Natural killer cell (primary cell): ENCODE data around the gene POP4. TPM values are rescaled to one million over a fixed set of nuclear protein-coding genes. Genes with fewer than 3 reads are reported as not detected.

Experiments used
- ATAC-seq, 3 donors: fragments of 150-1000 bp in 2 of 3; fragments of 200-7000 bp in 1 of 3; cut with Tn5 transposase; 1 replicate in 1 of 3; 2 replicates in 2 of 3; pipeline ENCODE4 v1.10.0; 2021; ENCODE audit warnings: mild to moderate bottlenecking in 2 of 3, moderate library complexity in 2 of 3
- DNase-seq, 2 donors: peaks; one replicate each; pipeline versions ENCODE4 v3.0.0 to v3.0.0-alpha.2; 2013 to 2021; ENCODE audit warnings: mixed read lengths in 1 of 2
- H3K27ac ChIP-seq: one replicate; pipeline ENCODE4 v1.5.1; 2013; ENCODE audit warnings: mild to moderate bottlenecking, low read length
- H3K27me3 ChIP-seq: one replicate; pipeline ENCODE4 v1.6.1; 2013; ENCODE audit warnings: low read length; ENCODE audit not compliant: control insufficient read depth, insufficient read depth
- H3K36me3 ChIP-seq: one replicate; pipeline ENCODE4 v1.6.1; 2013; ENCODE audit warnings: low read length; ENCODE audit not compliant: control insufficient read depth, insufficient read depth
- H3K4me1 ChIP-seq: one replicate; pipeline ENCODE4 v1.6.1; 2013; ENCODE audit warnings: low read length; ENCODE audit not compliant: control insufficient read depth, insufficient read depth
- H3K4me3 ChIP-seq: one replicate; pipeline ENCODE4 v1.5.1; 2013; ENCODE audit warnings: low read length
- H3K9me3 ChIP-seq: one replicate; pipeline ENCODE4 v1.6.1; 2013; ENCODE audit warnings: low read length; ENCODE audit not compliant: control insufficient read depth, insufficient read depth
- H3K27ac Mint-ChIP-seq, 2 donors: one replicate each; pipeline ENCODE4 v1.8.0; 2022; ENCODE audit warnings: mild to moderate bottlenecking in 2 of 2, mixed read lengths in 2 of 2, moderate library complexity in 1 of 2
- H3K27me3 Mint-ChIP-seq, 2 donors: one replicate each; pipeline ENCODE4 v1.8.0; 2022; ENCODE audit warnings: low read depth in 2 of 2, mixed read lengths in 2 of 2
- H3K36me3 Mint-ChIP-seq: one replicate; pipeline ENCODE4 v1.8.0; 2022; ENCODE audit warnings: mixed read lengths
- H3K4me1 Mint-ChIP-seq, 2 donors: one replicate each; pipeline ENCODE4 v1.8.0; 2022; ENCODE audit warnings: mixed read lengths in 2 of 2
- H3K4me3 Mint-ChIP-seq: one replicate; pipeline ENCODE4 v1.8.0; 2022; ENCODE audit warnings: mild to moderate bottlenecking, moderate library complexity, mixed read lengths
- H3K9me3 Mint-ChIP-seq, 2 donors: one replicate each; pipeline ENCODE4 v1.8.0; 2022; ENCODE audit warnings: mixed read lengths in 2 of 2
- WGBS: methylation state at CpG from one replicate; pipeline ENCODE4 v1.1.7; 2013; ENCODE audit warnings: missing lambda C conversion rate; ENCODE audit not compliant: insufficient coverage; 5-methylcytosine and 5-hydroxymethylcytosine counted together
- intact Hi-C: fragments of 100-400 bp; cut with micrococcal nuclease; formaldehyde crosslinking; loops from one replicate; pipeline ENCODE4 v1.14.2; 2022
- total RNA-seq, 4 donors: library from RNA; stranded (reverse); fragments of 120-200 nt in 1 of 4; gene quantifications; one replicate each; pipeline versions ENCODE4 v1.2.3 to v1.2.4, GENCODE V29; 2013 to 2022
- TF ChIP-seq, protein P1 (sequence below): fragments of 200-600 bp; IDR thresholded peaks from one replicate; pipeline ENCODE4 v1.8.0; 2022; ENCODE audit warnings: antibody characterized with exemption

POP4 gene
- total RNA-seq, 3 donors from 2014 or later (not counting 1 experiment from before 2014, with no cell fraction given) = 46.4 to 60.1 (median 46.4) TPM

DNA sequence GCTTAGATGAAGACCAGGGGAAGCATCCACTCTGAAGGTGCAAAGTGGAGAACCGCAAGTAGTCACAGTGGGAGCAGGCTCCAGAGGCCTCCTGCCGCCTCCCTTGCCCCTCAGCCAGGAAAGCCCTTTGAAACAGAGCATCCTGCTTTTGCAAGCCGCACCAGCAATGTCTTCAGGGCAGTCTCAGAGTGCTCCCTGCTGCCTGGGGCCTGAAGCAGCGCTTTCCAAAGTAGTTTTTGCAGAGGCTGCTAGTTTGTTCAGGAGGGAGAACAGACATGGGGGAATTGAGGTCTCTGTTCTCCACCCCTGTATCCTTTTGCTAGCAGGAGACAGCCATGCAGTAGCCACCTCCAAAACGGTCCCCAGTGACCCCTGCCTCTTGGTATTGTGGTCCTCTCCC, 15.8 kb upstream of the POP4 start:
- Histone ChIP-seq H3K36me3 (no peaks in the 10 kb centered on the region), H3K4me1 (peaks cover 4% of the 10 kb centered on the region), H3K4me3 (no peak overlapping the region), H3K27me3 (no peaks in the 10 kb centered on the region), H3K27ac (no peak overlapping the region), H3K9me3 (no peaks in the 10 kb centered on the region)
- Mint-ChIP-seq H3K27me3 (peaks cover 21 to 56% of the 10 kb centered on the region in 2 donors), H3K9me3 (no peaks in the 10 kb centered on the region), H3K27ac (no peak overlapping the region), H3K36me3 (no peaks in the 10 kb centered on the region), H3K4me3 (no peak overlapping the region), H3K4me1 (peaks cover 10 to 12% of the 10 kb centered on the region in 2 donors)
- 61% methylated on average over 5 of the region's 5 CpGs for WGBS
- intact Hi-C loops = no loop called here
- TF ChIP-seq, protein P1, sequence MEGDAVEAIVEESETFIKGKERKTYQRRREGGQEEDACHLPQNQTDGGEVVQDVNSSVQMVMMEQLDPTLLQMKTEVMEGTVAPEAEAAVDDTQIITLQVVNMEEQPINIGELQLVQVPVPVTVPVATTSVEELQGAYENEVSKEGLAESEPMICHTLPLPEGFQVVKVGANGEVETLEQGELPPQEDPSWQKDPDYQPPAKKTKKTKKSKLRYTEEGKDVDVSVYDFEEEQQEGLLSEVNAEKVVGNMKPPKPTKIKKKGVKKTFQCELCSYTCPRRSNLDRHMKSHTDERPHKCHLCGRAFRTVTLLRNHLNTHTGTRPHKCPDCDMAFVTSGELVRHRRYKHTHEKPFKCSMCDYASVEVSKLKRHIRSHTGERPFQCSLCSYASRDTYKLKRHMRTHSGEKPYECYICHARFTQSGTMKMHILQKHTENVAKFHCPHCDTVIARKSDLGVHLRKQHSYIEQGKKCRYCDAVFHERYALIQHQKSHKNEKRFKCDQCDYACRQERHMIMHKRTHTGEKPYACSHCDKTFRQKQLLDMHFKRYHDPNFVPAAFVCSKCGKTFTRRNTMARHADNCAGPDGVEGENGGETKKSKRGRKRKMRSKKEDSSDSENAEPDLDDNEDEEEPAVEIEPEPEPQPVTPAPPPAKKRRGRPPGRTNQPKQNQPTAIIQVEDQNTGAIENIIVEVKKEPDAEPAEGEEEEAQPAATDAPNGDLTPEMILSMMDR = no peak
- no peak for ATAC-seq
- no peak for DNase-seq

DNA sequence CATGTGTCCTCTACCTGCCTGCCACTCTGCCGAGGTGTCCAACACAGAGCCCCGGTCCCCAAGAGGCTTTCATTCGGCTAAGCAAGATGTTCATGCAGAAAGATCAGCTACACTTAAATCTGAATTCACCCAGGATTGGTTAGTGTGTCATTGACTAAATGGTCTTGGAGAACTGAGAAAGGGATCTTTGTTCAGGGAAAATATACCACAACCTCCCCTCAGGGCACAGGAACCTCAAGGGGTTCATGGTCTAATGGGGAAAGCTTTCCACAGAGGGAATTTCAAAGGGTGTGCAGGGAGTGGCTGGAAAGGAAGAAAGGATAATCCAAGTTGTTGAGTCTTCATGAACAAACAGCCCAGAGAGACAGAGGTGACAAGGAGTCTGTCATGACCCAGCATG, 14.4 kb upstream of the POP4 start:
- ATAC-seq (no peak), DNase-seq (no peak)
- 94% methylated on average over 3 of the region's 3 CpGs for WGBS
- Mint-ChIP-seq H3K27ac (no peak overlapping the region), H3K27me3 (peaks cover 21 to 46% of the 10 kb centered on the region in 2 donors), H3K4me3 (no peak overlapping the region), H3K4me1 (peaks cover 8 to 10% of the 10 kb centered on the region in 2 donors), H3K9me3 (no peaks in the 10 kb centered on the region), H3K36me3 (no peaks in the 10 kb centered on the region)
- Histone ChIP-seq H3K9me3 (no peaks in the 10 kb centered on the region), H3K4me3 (no peak overlapping the region), H3K27me3 (no peaks in the 10 kb centered on the region), H3K27ac (no peak overlapping the region), H3K36me3 (no peaks in the 10 kb centered on the region), H3K4me1 (peaks cover 4% of the 10 kb centered on the region)
- TF ChIP-seq, protein P1 = no peak
- intact Hi-C loops = no loop called here

DNA sequence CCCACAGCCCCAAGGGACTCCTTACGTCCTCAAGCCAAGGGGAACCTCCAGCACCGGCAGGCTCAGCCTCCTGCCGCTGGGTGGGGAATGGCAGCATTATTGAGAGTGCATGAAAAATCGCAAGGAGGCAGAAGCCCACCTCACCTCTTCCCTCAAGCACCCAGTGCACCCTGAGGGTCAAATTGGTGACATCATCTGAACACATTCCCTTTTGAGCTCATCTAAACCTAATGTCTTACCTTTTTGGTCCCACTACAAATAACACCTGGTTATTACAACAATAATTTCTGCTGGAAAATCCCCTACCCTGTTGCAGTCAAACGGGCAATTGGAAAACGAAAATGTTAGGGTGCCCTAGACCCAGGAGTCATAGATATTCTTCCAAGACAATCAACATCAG, 12.2 kb upstream of the POP4 start:
- H3K9me3 ChIP-seq = no peaks in the 10 kb centered on the region
- H3K4me3 Mint-ChIP-seq = no peak overlapping the region
- H3K27me3 ChIP-seq = no peaks in the 10 kb centered on the region
- H3K9me3 Mint-ChIP-seq = no peaks in the 10 kb centered on the region
- no peak for ATAC-seq
- H3K36me3 ChIP-seq = no peaks in the 10 kb centered on the region
- 85% methylated on average over 5 of the region's 6 CpGs for WGBS
- TF ChIP-seq, protein P1 = no peak
- peaks cover 31 to 48% of the 10 kb centered on the region in 2 donors for H3K27me3 Mint-ChIP-seq
- no peaks in the 10 kb centered on the region for H3K4me1 ChIP-seq
- H3K27ac Mint-ChIP-seq = no peak overlapping the region
- DNase-seq = no peak
- no peak overlapping the region for H3K27ac ChIP-seq
- H3K4me1 Mint-ChIP-seq = no peaks in the 10 kb centered on the region
- no peaks in the 10 kb centered on the region for H3K36me3 Mint-ChIP-seq
- intact Hi-C loops = no loop called here
- H3K4me3 ChIP-seq = no peak overlapping the region

DNA sequence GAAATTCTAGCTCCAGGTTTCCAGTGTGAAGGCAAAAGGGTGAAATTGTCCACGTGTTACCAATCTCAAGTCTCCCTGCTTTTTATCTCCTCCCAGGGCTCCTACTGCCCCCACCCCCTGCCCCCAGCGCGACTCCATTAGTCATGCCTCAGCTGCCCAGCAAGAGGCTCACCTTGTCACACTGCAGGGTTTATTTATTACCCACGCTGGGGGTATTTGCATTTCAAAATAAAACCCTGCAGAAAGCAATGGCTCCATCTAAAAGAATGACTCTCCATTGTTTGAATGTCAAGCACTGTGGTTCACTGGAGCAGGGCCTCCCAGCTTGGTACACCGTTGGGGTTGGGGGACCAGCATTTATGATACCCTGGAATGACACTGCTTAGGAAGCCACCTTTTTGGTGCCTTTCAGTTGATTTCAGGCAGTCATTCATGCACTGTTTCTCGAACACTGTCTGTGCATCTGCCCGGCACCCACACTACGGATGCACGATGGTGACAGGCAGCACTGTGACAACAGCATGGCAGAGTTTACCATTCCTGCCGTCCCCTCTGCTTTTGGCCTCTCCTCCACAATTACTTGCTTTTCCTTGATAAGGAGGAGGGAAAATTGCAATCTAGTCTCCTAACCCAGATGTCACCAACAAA, 9.9 kb upstream of the POP4 start:
- no peaks in the 10 kb centered on the region for H3K36me3 ChIP-seq
- intact Hi-C loops = no loop called here
- H3K4me3 Mint-ChIP-seq = no peak overlapping the region
- peaks cover 28 to 30% of the 10 kb centered on the region in 2 donors for H3K27me3 Mint-ChIP-seq
- H3K4me1 ChIP-seq = no peaks in the 10 kb centered on the region
- WGBS = 56% methylated on average over 9 of the region's 10 CpGs
- no peaks in the 10 kb centered on the region for H3K4me1 Mint-ChIP-seq
- no peaks in the 10 kb centered on the region for H3K27me3 ChIP-seq
- no peak for DNase-seq
- TF ChIP-seq, protein P1 = no peak
- no peak overlapping the region for H3K27ac Mint-ChIP-seq
- H3K36me3 Mint-ChIP-seq = no peaks in the 10 kb centered on the region
- ATAC-seq = no peak
- no peak overlapping the region for H3K27ac ChIP-seq
- H3K4me3 ChIP-seq = no peak overlapping the region
- no peaks in the 10 kb centered on the region for H3K9me3 Mint-ChIP-seq
- no peaks in the 10 kb centered on the region for H3K9me3 ChIP-seq
